ENCODE measurements around the gene HOXC10.

The HOXC10 gene

DNA sequence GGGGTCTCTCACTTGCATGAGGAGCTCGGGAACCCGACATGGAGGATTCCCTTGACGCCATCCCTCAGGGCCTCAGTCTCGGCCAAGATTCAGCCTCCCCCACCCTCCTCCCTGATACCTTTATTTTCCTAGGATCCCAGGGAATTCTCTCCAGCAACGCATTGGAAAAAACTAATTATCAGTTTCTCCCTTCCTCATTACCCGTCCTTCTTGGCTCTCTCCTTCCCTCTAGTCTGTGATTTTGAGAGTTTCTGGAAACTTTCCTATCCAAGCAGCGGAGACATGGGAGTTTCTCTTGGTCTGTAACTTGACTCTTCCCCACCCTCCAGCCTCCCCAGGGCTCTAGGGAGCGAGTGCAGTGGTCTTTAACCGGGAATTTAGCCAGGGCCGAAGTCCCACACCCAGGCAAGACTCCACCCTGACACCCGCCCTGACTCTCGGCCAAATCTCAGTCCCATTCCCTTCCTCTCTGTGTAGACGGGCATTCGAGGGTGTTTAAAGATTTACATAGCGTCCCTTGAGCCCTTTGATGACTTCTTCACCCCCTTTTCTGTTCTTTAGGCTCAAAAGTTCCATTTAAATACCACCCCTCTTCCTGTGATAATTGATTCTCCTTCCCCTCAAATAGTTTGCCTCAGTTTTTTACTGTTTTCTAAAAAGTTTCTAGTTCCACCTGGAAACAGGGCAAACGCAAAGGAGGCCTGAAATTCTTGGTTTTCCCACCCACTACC, 54.6 kb downstream of the HOXC10 start:
- Histone ChIP-seq H3K79me2 (ENCODE audit: control insufficient read depth, low read length) (no peaks in the 10 kb centered on the region), H4K20me1 (ENCODE audit: control insufficient read depth, insufficient read depth, low read depth, low read length) (no peaks in the 10 kb centered on the region), H3K9me2 (replicated peaks; ENCODE audit: control insufficient read depth, low read length) (no peaks in the 10 kb centered on the region), H3K4me2 (ENCODE audit: low read length) (no peak overlapping the region), H3K27ac (ENCODE audit: low read depth, low read length) (no peak overlapping the region), H3F3A (ENCODE audit: control insufficient read depth, insufficient read depth) (no peaks in the 10 kb centered on the region), H3K36me3 (ENCODE audit: control insufficient read depth, low read length) (no peaks in the 10 kb centered on the region), H3K4me3 (ENCODE audit: low read length) (no peak overlapping the region), H3K27me3 (ENCODE audit: control insufficient read depth, low read length) (peaks cover 15% of the 10 kb centered on the region), H3K9me3 (ENCODE audit: control insufficient read depth, insufficient read depth, low read length) (no peaks in the 10 kb centered on the region), H3K4me1 (ENCODE audit: control insufficient read depth, low read length) (peaks cover 24% of the 10 kb centered on the region)
- no peak for TF ChIP-seq EZH2phosphoT487 (IDR thresholded peaks at IDR 0.05; ENCODE audit: borderline replicate concordance, low read length)
- TF ChIP-seq, protein P1, sequence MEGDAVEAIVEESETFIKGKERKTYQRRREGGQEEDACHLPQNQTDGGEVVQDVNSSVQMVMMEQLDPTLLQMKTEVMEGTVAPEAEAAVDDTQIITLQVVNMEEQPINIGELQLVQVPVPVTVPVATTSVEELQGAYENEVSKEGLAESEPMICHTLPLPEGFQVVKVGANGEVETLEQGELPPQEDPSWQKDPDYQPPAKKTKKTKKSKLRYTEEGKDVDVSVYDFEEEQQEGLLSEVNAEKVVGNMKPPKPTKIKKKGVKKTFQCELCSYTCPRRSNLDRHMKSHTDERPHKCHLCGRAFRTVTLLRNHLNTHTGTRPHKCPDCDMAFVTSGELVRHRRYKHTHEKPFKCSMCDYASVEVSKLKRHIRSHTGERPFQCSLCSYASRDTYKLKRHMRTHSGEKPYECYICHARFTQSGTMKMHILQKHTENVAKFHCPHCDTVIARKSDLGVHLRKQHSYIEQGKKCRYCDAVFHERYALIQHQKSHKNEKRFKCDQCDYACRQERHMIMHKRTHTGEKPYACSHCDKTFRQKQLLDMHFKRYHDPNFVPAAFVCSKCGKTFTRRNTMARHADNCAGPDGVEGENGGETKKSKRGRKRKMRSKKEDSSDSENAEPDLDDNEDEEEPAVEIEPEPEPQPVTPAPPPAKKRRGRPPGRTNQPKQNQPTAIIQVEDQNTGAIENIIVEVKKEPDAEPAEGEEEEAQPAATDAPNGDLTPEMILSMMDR (IDR thresholded peaks at IDR 0.05; ENCODE audit: low read depth, low read length, poor library complexity, severe bottlenecking): no peak

All from DOHH2 (cell line).